Lung microvascular endothelial cell (primary cell): ENCODE measurements around the gene PRSS56. TPM values are rescaled to one million over a fixed set of nuclear protein-coding genes. Genes with fewer than 3 reads are reported as not detected.

Source experiments
- DNase-seq, 2 donors: peaks; one replicate each; pipeline versions ENCODE4 v3.0.0 to v3.0.0-alpha.2; 2010; ENCODE audit warnings: low read depth in 2 of 2
- total RNA-seq: library from RNA; depleted of rRNA; stranded (reverse); fragments of >200 nt; gene quantifications from 2 replicates; pipeline ENCODE4 v1.2.1, GENCODE V29; 2014

Gene PRSS56
- total RNA-seq, 1 donor from 2014 or later, result not detected

GRCh38 chr2:232486558-232487384 is 33.4 kb upstream of the PRSS56 start:
- DNase-seq, result no peak

GRCh38 chr2:232487385-232488096 is 32.6 kb upstream of the PRSS56 start, which contains the start of gene ECEL1:
Gene ECEL1, minus strand, starts transcription at chr2:232487834. Its CDS starts 1,181 bp downstream, at chr2:232486653.
- DNase-seq, result no peak

- DNase-seq, result no peak
Measured at GRCh38 chr2:232488097-232488711, 32.0 kb upstream of the PRSS56 start.

- DNase-seq, result no peak
Measured at GRCh38 chr2:232488721-232489300, 31.4 kb upstream of the PRSS56 start.

- no peak for DNase-seq
Measured at GRCh38 chr2:232489516-232490220, 30.5 kb upstream of the PRSS56 start.

- no peak for DNase-seq
Measured at GRCh38 chr2:232490221-232491138, 29.7 kb upstream of the PRSS56 start.

- no peak for DNase-seq
Measured at GRCh38 chr2:232491139-232491780, 28.9 kb upstream of the PRSS56 start.

GRCh38 chr2:232492236-232492848 is 27.8 kb upstream of the PRSS56 start:
- DNase-seq, result no peak

- DNase-seq, result no peak
Measured at GRCh38 chr2:232492963-232493700, 27.1 kb upstream of the PRSS56 start.

- no peak for DNase-seq
Measured at GRCh38 chr2:232493701-232494474, 26.3 kb upstream of the PRSS56 start.

- no peak for DNase-seq
Measured at GRCh38 chr2:232494542-232494941, 25.6 kb upstream of the PRSS56 start.

GRCh38 chr2:232495292-232495691 is 24.9 kb upstream of the PRSS56 start:
- DNase-seq, result no peak

GRCh38 chr2:232496501-232497270 is 23.5 kb upstream of the PRSS56 start:
- no peak for DNase-seq

GRCh38 chr2:232497348-232497747 is 22.8 kb upstream of the PRSS56 start:
- no peak for DNase-seq

- no peak for DNase-seq
Measured at GRCh38 chr2:232498452-232498851, 21.7 kb upstream of the PRSS56 start.

- peak in 1 of 2 donors; percentile 19 for DNase-seq
Measured at GRCh38 chr2:232501331-232501771, 18.8 kb upstream of the PRSS56 start.
